Fibroblast of lung (primary cell): ENCODE results near the gene USP9Y. TPM values are rescaled to one million over a fixed set of nuclear protein-coding genes. Genes with fewer than 3 reads are reported as not detected.
A peak's percentile ranks its signal among the peaks of the same experiment; 100 is the strongest.

Experiments used
- DNase-seq, 2 donors: peaks; one replicate each; pipeline versions ENCODE4 v3.0.0 to v3.0.0-alpha.2; 2010; ENCODE audit warnings: low read depth in 2 of 2
- H2AFZ ChIP-seq: 2 replicates; pipeline ENCODE4 v1.5.1; 2012; ENCODE audit warnings: low read length, control low read depth, inconsistent platforms
- H3K27ac ChIP-seq: 2 replicates; pipeline ENCODE4 v1.5.1; 2011; ENCODE audit warnings: low read length, control low read depth; ENCODE audit not compliant: insufficient read depth
- H3K27me3 ChIP-seq: 2 replicates; pipeline ENCODE4 v1.5.1; 2011; ENCODE audit warnings: mild to moderate bottlenecking, low read length; ENCODE audit not compliant: control insufficient read depth, insufficient read depth
- H3K36me3 ChIP-seq: 2 replicates; pipeline ENCODE4 v1.5.1; 2011; ENCODE audit warnings: low read length; ENCODE audit not compliant: control insufficient read depth, insufficient read depth
- H3K4me1 ChIP-seq: 2 replicates; pipeline ENCODE4 v1.5.1; 2011; ENCODE audit warnings: low read length; ENCODE audit not compliant: control insufficient read depth, insufficient read depth; ENCODE audit errors: extremely low read depth
- H3K4me2 ChIP-seq: 2 replicates; pipeline ENCODE4 v1.5.1; 2011; ENCODE audit warnings: low read length, control low read depth; ENCODE audit not compliant: insufficient read depth; ENCODE audit errors: extremely low read depth
- H3K4me3 ChIP-seq, 4 experiments: fragments of 200-600 bp in 1 of 4; sonication (generic) in 1 of 4; replicated peaks in 1 of 4; 2 replicates each; pipeline ENCODE4 v1.5.1; 2011 to 2016; ENCODE audit warnings: low read length in 4 of 4, low read depth in 3 of 4, mild to moderate bottlenecking in 3 of 4, control low read depth in 2 of 4, inconsistent platforms in 1 of 4, mixed read lengths in 1 of 4; ENCODE audit not compliant: insufficient read depth in 1 of 4; ENCODE audit errors: control extremely low read depth in 1 of 4
- H3K79me2 ChIP-seq: 2 replicates; pipeline ENCODE4 v1.5.1; 2012; ENCODE audit warnings: mild to moderate bottlenecking, low read length, inconsistent platforms; ENCODE audit not compliant: control insufficient read depth, insufficient read depth
- H3K9ac ChIP-seq: 2 replicates; pipeline ENCODE4 v1.5.1; 2011; ENCODE audit warnings: mild to moderate bottlenecking, low read length, control low read depth; ENCODE audit not compliant: insufficient read depth
- H3K9me3 ChIP-seq: 2 replicates; pipeline ENCODE4 v1.5.1; 2012; ENCODE audit warnings: low read depth, low read length; ENCODE audit not compliant: control insufficient read depth, insufficient read depth
- H4K20me1 ChIP-seq: 2 replicates; pipeline ENCODE4 v1.5.1; 2011; ENCODE audit warnings: low read length; ENCODE audit not compliant: control insufficient read depth, insufficient read depth; ENCODE audit errors: extremely low read depth
- EZH2 ChIP-seq: IDR thresholded peaks from 2 replicates; pipeline ENCODE4 v1.5.1; 2012; ENCODE audit warnings: low read length, control low read depth, mild to moderate bottlenecking; ENCODE audit errors: missing control alignments
- polyA plus RNA-seq, 2 donors: library from polyadenylated mRNA; depleted of rRNA in 1 of 2; stranded (reverse) in 1 of 2; unstranded in 1 of 2; fragments of >200 nt; gene quantifications; 2 replicates each; pipeline ENCODE4 v1.2.1, GENCODE V29; 2011 to 2012; ENCODE audit warnings: missing spikeins in 1 of 2
- total RNA-seq: library from RNA; depleted of rRNA; stranded (reverse); fragments of >200 nt; gene quantifications from 2 replicates; pipeline ENCODE4 v1.2.1, GENCODE V29; 2014
- TF ChIP-seq, protein P1 (sequence below), 2 donors: IDR thresholded peaks in 1 of 2; conservative IDR thresholded peaks in 1 of 2; 1 replicate in 1 of 2; 2 replicates in 1 of 2; pipeline ENCODE4 v1.5.1; 2011 to 2012; ENCODE audit warnings: low read length in 2 of 2, control low read depth in 1 of 2, inconsistent platforms in 1 of 2, low read depth in 1 of 2, mild to moderate bottlenecking in 1 of 2

USP9Y gene
- total and polyA plus RNA-seq, 2 donors (not counting 1 experiment from before 2014, with no cell fraction given): 39.6 TPM; not detected in 1

GRCh38 chrY:12678111-12678510 lies 22.9 kb upstream of the USP9Y start:
- Histone ChIP-seq H4K20me1 (no peaks in the 10 kb centered on the region), H3K9me3 (no peaks in the 10 kb centered on the region), H3K4me3 (no peak overlapping the region), H3K4me2 (no peak overlapping the region), H3K9ac (no peak overlapping the region), H3K4me1 (no peaks in the 10 kb centered on the region), H3K27ac (no peak overlapping the region), H3K79me2 (peaks cover 4% of the 10 kb centered on the region), H2AFZ (no peak overlapping the region), H3K36me3 (no peaks in the 10 kb centered on the region), H3K27me3 (no peaks in the 10 kb centered on the region)
- no peak for DNase-seq
- TF ChIP-seq, protein P1, sequence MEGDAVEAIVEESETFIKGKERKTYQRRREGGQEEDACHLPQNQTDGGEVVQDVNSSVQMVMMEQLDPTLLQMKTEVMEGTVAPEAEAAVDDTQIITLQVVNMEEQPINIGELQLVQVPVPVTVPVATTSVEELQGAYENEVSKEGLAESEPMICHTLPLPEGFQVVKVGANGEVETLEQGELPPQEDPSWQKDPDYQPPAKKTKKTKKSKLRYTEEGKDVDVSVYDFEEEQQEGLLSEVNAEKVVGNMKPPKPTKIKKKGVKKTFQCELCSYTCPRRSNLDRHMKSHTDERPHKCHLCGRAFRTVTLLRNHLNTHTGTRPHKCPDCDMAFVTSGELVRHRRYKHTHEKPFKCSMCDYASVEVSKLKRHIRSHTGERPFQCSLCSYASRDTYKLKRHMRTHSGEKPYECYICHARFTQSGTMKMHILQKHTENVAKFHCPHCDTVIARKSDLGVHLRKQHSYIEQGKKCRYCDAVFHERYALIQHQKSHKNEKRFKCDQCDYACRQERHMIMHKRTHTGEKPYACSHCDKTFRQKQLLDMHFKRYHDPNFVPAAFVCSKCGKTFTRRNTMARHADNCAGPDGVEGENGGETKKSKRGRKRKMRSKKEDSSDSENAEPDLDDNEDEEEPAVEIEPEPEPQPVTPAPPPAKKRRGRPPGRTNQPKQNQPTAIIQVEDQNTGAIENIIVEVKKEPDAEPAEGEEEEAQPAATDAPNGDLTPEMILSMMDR (conservative IDR thresholded peaks at IDR 0.05 in 1 of 2, IDR thresholded peaks at IDR 0.05 in 1 of 2; ENCODE audit: low read depth in 1 of 2, low read length in 2 of 2): no peak
- no peak for TF ChIP-seq EZH2

- peak in 1 of 2 donors; percentile 5 for DNase-seq
- no peak overlapping the region for H2AFZ ChIP-seq
- no peak for TF ChIP-seq EZH2
- TF ChIP-seq, protein P1 (conservative IDR thresholded peaks at IDR 0.05 in 1 of 2, IDR thresholded peaks at IDR 0.05 in 1 of 2; ENCODE audit: low read depth in 1 of 2, low read length in 2 of 2): no peak
- no peak overlapping the region for H3K9ac ChIP-seq
- H3K79me2 ChIP-seq: peaks cover 4% of the 10 kb centered on the region
- H3K27me3 ChIP-seq: no peaks in the 10 kb centered on the region
- H3K27ac ChIP-seq: no peak overlapping the region
- no peaks in the 10 kb centered on the region for H3K9me3 ChIP-seq
- no peaks in the 10 kb centered on the region for H4K20me1 ChIP-seq
- H3K4me1 ChIP-seq: no peaks in the 10 kb centered on the region
- no peak overlapping the region for H3K4me2 ChIP-seq
- H3K36me3 ChIP-seq: no peaks in the 10 kb centered on the region
- no peak overlapping the region for H3K4me3 ChIP-seq
Measured at GRCh38 chrY:12681535-12681934, 19.5 kb upstream of the USP9Y start.

DNA sequence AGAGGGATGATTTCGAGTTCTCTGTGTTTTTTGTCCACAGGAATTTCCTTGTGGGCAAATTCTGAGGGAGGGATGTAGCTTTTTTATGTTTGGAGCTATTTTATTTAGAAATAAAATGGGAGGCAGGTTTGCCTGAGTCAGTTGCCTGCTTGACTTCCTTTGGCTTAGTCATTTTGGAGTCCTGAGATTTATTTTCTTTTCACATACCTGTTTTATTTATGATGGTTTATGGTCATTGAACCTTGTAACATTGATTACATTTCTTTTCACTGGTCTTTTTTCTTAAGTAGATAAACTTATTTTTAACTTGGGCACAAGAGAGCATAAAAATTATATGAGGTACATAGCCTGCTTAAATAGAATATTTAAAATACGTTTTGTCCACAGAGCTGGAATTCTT lies 12.7 kb upstream of the USP9Y start:
- Histone ChIP-seq H3K27me3 (no peaks in the 10 kb centered on the region), H4K20me1 (no peaks in the 10 kb centered on the region), H2AFZ (no peak overlapping the region), H3K4me3 (no peak overlapping the region), H3K27ac (no peak overlapping the region), H3K4me1 (no peaks in the 10 kb centered on the region), H3K4me2 (no peak overlapping the region), H3K79me2 (no peaks in the 10 kb centered on the region), H3K9ac (no peak overlapping the region), H3K9me3 (no peaks in the 10 kb centered on the region), H3K36me3 (no peaks in the 10 kb centered on the region)
- no peak for TF ChIP-seq EZH2
- TF ChIP-seq, protein P1 (conservative IDR thresholded peaks at IDR 0.05 in 1 of 2, IDR thresholded peaks at IDR 0.05 in 1 of 2; ENCODE audit: low read depth in 1 of 2, low read length in 2 of 2): no peak
- DNase-seq: no peak
